Stimulated activated CD8-positive, alpha-beta memory T cell treated with anti-CD3 and anti-CD28 coated beads, Interleukin-15, amount 100 ng/mL, for 1 hour (primary cell): ENCODE measurements around the gene KCTD6.

ENCODE experiments used
- DNase-seq: peaks from one replicate; pipeline ENCODE4 v3.0.0-alpha.2; 2020; ENCODE audit warnings: low read depth

Gene KCTD6

DNA sequence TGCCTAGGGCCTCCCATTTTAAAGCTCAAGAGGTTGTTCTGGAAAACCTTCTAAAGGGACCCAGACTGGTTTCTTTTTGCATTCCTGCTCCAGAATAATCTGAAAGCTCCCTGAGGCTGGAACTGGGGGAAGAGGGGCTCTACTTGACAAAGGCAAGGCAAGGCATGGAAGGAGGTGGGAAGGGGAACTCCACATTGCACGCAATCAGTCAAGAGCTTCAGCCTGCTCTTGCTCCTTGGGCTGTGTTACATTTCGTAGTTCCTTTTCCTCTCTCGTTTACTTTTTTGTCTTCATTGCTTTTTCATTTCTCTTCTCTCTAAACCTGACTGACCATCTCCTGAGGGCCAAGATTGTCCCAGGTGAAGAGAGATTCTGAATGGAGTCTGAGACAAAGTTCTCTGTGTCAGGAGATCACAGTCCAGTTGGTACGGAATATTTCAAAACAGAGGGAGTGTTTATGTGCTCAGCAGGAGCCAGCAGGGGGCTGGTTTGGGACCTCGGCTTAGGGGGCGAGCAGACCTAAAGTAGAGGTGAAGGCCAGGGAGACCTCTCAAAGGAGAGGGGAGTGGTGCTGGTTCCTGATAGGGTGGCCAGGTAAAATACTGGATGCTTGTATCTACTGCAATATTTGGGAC is 6.0 kb upstream of the KCTD6 start:
- DNase-seq: no peak

DNA sequence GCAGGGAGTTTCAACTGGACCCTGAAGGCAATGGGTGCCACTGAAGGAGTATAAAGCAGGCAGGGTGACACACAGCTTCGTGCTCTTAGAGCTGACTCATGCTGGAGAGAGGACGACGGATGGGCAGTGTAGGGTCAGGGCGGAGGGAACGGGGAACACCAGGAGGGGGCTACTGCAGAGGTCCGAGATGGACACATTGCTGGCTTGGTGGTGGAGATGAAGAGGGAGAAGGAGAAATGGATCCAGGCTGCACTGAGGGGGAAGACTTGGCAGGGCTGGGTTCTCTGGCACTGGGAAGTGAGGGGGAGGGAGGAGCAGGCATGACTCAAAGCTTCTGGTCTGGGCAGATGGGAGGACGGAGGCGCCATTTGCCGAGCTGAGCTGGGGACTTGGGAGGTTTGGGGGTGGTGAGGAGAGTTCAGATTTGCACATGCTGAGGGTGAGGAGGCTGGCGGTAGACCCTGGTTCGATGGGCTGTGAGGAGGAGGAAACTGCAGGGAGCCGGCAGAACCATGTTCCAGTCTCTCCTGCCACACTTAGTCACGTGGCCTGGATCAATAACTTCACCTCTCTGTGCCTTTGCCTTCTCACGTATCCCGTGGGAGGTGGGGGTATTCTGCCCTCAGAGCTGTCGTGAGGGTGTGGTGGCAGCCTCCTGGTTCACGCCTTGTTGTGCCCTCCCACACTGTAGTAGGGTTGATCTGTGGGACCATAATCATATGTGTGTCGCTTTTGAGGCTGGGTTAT is 4.6 kb upstream of the KCTD6 start:
- no peak for DNase-seq

DNA sequence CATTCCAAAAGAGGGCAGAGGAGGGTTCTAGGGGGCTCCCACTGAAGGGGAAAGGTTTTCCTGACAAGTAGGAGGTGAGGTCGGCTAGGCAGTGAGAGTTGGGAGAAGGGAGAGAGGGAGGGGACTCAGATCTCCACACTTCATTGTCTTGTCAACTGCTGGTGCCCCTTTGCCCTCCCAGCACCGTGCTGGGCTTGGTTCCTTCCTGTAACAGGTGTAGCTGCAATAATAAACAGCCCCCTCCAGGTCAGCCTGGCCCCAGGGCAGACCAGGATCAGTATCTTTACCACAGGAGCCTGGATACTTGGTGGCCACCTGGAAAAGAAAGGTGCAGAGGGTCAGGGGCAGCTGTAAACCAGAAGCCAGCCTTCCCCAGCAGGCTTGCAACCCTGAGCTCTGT is 2.9 kb upstream of the KCTD6 start:
- DNase-seq: no peak

GRCh38 chr3:58490860-58491501 is 915 bp upstream of the KCTD6 start:
- DNase-seq: no peak

DNA sequence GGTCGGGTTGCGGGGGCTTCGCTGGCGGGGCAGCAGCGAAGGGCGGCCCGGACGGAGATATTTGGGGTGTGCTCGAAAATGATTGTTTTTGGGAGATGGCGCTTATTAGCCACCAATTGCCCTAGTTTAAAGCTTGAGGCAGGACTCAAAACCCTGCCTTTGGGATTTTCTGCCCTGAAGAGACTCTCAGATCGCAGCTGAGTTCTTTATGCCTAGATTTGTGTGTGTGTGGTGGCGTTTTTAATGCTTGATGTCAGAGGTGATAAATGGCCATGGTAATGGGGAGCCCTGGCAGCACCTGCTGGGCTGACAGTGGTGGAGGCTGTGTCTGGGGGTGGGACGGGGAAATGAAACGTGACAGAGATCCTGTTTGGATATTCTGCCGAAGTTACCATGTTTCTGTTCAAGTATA is 604 bp downstream of the KCTD6 start:
- DNase-seq: no peak

DNA sequence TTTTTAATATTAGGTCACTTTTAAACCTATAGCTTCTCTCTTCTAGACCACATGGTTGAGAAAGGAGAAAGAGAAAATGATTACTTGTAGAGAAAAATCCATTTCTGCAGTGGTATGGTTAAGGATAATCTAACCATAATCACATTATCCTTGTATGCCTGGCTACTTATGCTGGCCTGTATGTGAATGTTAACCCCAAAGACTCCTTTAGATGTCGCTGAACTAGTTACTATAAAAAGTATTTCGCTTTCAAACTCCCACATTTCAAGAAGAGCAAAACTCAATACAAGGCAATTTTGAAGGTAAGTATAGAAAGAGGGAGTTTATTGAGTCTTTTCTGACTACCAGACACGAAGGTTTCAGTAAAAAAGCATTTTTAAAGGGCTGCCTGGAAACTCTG is 2.2 kb downstream of the KCTD6 start:
- no peak for DNase-seq

DNA sequence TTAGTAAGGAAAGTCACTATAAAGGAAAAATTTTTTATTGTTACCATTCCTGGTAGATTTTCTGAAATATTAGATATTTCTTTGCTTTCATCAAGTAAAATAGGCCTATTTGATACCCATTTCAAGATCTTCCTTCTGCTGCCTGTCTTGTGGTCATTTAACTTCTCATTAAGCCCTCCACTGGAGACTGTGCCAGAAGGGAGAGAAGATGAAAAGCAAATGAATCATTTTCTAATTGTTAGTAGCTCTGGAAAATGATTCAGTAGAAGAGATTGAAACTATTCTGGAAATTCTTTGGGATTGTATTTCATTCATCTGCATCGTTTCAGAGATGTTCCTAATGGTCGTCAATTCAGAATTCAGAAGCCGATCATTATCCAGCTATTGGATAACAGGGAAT is 3.2 kb downstream of the KCTD6 start:
- DNase-seq: no peak

DNA sequence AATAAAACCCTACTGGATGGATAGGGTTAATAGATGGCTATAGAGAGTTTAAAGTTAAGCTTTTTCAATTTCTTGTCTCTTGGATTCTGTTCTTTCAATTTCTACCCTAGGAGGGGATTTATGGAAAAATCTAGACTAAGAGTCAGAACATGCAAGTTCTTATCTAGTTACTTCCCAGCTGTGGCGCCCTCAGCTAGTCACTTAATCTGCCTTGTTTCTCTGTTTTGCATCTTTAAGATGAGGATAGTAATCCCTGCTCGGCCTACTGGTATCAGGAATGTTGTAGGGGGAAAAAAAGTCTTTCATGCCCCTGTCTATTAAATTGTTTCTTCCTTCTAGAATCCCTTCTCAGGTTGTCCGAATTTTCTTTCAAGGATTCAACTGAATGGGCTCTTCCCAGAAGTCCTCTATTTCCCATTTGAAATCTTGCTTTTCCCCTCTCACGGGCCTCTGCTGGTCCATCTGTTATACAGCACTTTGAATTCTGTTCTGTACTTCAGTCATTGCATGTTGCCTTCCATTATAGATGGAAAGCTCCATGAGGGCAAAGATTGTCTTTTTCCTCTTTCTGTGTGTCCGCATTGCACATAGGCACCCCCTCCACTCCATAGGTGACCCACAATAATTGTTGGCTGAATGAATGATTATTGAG is 4.4 kb downstream of the KCTD6 start:
- DNase-seq: no peak

DNA sequence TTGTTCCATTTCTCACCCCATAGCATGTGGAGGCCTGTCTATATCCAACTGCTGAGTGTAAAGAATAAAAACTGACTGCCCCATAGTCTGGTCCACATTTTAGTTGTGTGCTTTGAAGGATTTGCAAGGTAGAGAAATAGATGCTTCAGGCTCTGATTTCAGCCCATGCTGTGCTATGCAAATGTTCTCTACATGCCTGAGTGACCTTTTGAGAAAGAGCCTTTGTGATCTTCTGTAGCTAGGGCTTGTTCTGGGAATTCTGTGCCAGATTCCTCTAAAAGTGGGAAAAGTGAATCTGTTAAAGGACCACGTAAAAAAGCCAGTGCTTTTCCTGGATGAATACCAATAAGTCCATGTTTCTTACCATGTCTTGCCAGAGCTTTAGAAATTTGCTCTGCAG is 5.2 kb downstream of the KCTD6 start:
- DNase-seq: no peak

GRCh38 chr3:58502872-58503271 is 11.0 kb downstream of the KCTD6 start:
- DNase-seq: no peak

DNA sequence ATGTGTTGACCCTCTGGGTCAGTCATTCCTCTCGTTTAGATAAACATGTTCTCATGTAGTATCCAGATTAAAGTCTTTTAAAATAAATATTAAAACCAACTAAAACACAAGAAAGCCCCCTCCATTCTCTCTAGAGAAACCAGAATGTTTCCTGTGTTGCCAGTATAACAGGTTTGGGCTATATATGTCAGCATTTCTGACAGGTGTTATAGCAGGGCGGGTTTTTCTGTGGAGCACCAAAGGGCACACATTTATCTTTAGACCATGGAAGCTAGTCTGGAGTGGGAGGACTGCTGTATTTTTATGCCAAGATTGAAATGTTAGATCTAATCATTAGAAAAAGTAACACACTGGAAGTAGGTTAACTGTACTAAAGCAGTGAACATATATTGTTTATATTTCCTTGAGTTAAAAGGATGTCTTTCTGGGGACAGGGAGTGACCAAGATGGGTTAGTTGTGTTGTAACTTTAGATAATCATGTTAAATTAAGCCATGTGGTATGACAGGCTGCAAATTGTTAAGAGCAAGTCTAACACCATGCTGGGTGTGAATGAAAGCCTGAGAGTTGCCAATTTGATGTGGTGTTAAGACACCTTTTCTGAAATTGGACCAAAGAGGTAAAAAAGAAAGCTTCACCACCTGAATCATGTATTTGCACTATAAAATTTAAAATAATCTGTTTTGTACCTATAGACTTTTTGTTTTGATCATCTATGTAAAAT is 15.6 kb downstream of the KCTD6 start:
- no peak for DNase-seq

- DNase-seq: no peak
Observed at GRCh38 chr3:58508437-58508836, 16.5 kb downstream of the KCTD6 start.

DNA sequence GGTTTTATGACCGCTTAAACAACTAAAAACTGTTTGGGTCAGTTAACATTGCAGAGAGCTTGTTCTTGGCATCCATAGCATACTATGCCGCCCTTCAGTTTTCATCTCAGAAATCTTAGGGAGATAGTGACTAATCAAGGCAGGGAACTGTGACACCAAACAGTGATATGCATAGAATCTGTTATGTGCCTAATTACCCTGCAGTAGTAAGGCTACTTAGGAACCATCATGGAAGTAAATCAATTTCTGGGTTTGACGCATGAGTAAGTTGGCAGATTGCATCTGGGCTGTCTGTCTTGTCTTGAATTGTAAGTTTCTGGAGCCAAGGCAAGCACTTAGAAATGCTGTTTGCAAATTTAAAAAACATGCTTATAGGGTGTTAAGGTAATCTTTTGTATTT is 22.5 kb downstream of the KCTD6 start:
- no peak for DNase-seq

GRCh38 chr3:58518291-58518789 is 26.4 kb downstream of the KCTD6 start:
- no peak for DNase-seq

- no peak for DNase-seq
Observed at GRCh38 chr3:58519668-58520402, 27.9 kb downstream of the KCTD6 start.

GRCh38 chr3:58520403-58521335 is 28.8 kb downstream of the KCTD6 start:
- no peak for DNase-seq

DNA sequence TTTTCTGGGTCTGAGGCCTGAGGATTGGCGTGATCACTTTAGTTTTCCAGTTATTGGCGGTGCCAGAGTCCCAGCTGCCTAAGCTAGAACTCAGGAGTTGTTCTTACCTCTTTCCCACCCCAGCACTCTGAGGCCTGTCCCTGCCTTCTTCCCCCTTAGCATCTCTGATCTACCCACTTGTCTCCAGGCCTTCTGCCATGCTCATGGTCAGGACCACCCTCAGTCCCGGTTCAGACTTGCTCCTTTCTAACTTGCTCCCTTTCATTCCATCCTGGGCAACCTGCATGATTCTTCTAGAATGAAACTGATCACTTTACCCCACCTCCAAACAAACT is 29.4 kb downstream of the KCTD6 start:
- no peak for DNase-seq

DNA sequence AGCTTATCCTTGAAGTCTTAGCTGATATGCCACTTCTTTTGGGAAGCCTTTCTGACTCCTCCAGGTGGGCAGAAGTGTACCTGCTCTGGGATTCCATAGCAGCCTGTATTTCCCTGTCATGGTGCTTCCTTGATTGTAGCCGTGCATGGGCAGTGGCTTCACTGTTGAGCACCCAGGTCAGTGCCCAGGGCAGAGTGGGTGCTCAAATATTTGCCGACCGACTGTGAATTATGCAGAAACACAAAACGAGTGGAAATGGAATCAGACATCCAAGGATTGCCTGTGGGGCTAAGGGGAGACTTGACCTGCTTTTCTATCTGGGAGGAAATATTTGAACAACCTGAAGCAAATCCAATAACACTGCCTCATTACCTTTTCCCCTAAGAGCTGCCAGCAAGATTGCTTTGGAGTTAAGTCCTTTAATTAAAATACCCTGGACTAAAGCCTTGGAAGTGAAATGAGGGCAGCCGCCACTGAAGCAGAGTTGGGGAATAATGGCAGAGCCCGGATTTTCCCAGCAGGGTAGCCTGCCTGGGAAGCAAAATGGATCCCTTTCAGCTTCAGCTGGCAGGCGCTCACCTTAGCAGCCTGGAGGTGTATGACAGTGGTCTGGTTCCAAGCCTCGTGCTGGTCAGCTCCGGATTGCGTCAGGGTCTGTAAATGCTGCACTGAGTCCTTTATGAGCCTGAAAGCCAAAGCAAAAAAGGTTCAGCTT is 30.2 kb downstream of the KCTD6 start:
- no peak for DNase-seq

DNA sequence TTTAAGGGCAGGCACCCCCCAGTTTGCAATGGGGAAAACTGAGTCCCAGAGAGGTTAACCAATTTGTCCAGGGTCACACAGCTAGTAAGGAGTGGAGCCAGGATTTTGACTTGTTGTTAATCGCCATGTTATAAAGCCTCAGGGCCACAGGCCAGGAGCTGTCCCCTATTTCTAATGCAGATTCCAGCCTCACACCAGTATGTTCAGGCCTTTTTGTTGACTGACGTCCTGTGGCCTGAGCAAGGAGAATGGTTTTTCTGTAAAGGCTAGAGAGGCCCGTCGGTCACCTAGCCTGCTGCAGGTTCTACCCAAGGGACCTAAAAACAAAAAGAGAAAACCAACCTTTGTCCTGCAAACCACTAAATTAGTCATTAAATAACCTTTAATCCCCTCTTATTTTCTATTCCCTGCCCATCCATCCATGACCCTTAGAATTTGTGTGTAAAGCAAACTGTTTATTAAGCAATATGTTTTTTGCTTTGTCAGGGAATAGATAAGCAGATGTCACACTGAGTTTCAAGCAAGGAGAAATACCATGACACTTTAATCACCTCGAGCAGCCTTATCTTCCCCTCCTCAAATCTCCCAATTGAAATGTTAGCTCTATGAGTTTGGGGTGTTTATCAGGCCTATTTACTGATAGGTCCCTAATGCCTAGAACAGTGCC is 31.0 kb downstream of the KCTD6 start:
- no peak for DNase-seq
